H1 (cell line): ENCODE data around the gene MARS1. TPM values are rescaled to one million over a fixed set of nuclear protein-coding genes. Genes with fewer than 3 reads are reported as not detected.

ENCODE experiments used
- ASH2L ChIP-seq: fragments of 200-600, 300-600 bp; sonication (generic); IDR thresholded peaks from one replicate; pipeline ENCODE4 v1.7.1; 2017; ENCODE audit warnings: low read length
- BCL11A ChIP-seq, 2 experiments: IDR thresholded peaks; one replicate each; pipeline ENCODE4 v1.6.1; 2011; ENCODE audit warnings: low read depth in 2 of 2, low read length in 2 of 2, mild to moderate bottlenecking in 2 of 2
- CHD1 ChIP-seq: IDR thresholded peaks from 2 replicates; pipeline ENCODE4 v1.6.1; 2012; ENCODE audit warnings: low read depth, low read length, improper control_type of control experiment
- CHD2 ChIP-seq: IDR thresholded peaks from 2 replicates; pipeline ENCODE4 v1.6.1; 2012; ENCODE audit warnings: low read length, improper control_type of control experiment
- CREB1 ChIP-seq: IDR thresholded peaks from 2 replicates; pipeline ENCODE4 v1.6.1; 2012; ENCODE audit warnings: inconsistent platforms
- CTBP2 ChIP-seq: IDR thresholded peaks from 2 replicates; pipeline ENCODE4 v1.7.0; 2011; ENCODE audit warnings: borderline replicate concordance, mild to moderate bottlenecking, moderate library complexity, mixed read lengths, low read length; ENCODE audit not compliant: insufficient read depth, insufficient read length
- EGR1 ChIP-seq: IDR thresholded peaks from 2 replicates; pipeline ENCODE4 v1.6.1; 2011; ENCODE audit warnings: low read depth, low read length, borderline replicate concordance
- EP300 ChIP-seq, 2 experiments: IDR thresholded peaks; 1 replicate in 1 of 2; 2 replicates in 1 of 2; pipeline ENCODE4 v1.6.1; 2011 to 2012; ENCODE audit warnings: low read depth in 2 of 2, low read length in 2 of 2, mild to moderate bottlenecking in 2 of 2, borderline replicate concordance in 1 of 2, inconsistent platforms in 1 of 2, moderate library complexity in 1 of 2
- GABPA ChIP-seq: IDR thresholded peaks from 2 replicates; pipeline ENCODE4 v1.6.1; 2011; ENCODE audit warnings: mild to moderate bottlenecking, low read length, moderate library complexity, borderline replicate concordance; ENCODE audit not compliant: insufficient read depth
- GTF2F1 ChIP-seq: IDR thresholded peaks from 2 replicates; pipeline ENCODE4 v1.6.1; 2012; ENCODE audit warnings: low read depth, low read length, improper control_type of control experiment, borderline replicate concordance
- HDAC6 ChIP-seq: IDR thresholded peaks from one replicate; pipeline ENCODE4 v1.7.1; 2012; ENCODE audit warnings: low read depth, mild to moderate bottlenecking, inconsistent platforms, low read length, moderate library complexity
- KDM1A ChIP-seq: fragments of 200-600, 300-600 bp; sonication (generic); IDR thresholded peaks from 2 replicates; pipeline ENCODE4 v1.7.1; 2016; ENCODE audit warnings: mild to moderate bottlenecking, low read length, borderline replicate concordance
- KDM4A ChIP-seq: IDR thresholded peaks from one replicate; pipeline ENCODE4 v1.7.1; 2012; ENCODE audit warnings: low read depth, mild to moderate bottlenecking, moderate library complexity, low read length, inconsistent platforms; ENCODE audit not compliant: severe bottlenecking
- KDM5A ChIP-seq: fragments of 200-600 bp; IDR thresholded peaks from 2 replicates; pipeline ENCODE4 v1.7.1; 2012; ENCODE audit warnings: mild to moderate bottlenecking, low read length, inconsistent platforms, mixed read lengths
- NRF1 ChIP-seq: IDR thresholded peaks from 2 replicates; pipeline ENCODE4 v1.6.1; 2011; ENCODE audit warnings: mild to moderate bottlenecking, low read depth, low read length, improper control_type of control experiment
- POLR2AphosphoS5 ChIP-seq: IDR thresholded peaks from 2 replicates; pipeline ENCODE4 v1.6.1; 2011; ENCODE audit warnings: low read depth, low read length
- RXRA ChIP-seq: IDR thresholded peaks from 2 replicates; pipeline ENCODE4 v1.6.1; 2011; ENCODE audit warnings: low read depth, mild to moderate bottlenecking, low read length, moderate library complexity; ENCODE audit not compliant: insufficient read depth
- SIN3A ChIP-seq, 2 experiments: IDR thresholded peaks in 1 of 2; conservative IDR thresholded peaks in 1 of 2; 2 replicates each; pipeline ENCODE4 v1.6.1; 2011 to 2012; ENCODE audit warnings: low read length in 2 of 2, improper control_type of control experiment in 1 of 2, low read depth in 1 of 2, mild to moderate bottlenecking in 1 of 2
- SP1 ChIP-seq: IDR thresholded peaks from 2 replicates; pipeline ENCODE4 v1.6.1; 2011; ENCODE audit warnings: low read depth, low read length
- SP2 ChIP-seq: IDR thresholded peaks from 2 replicates; pipeline ENCODE4 v1.6.1; 2012; ENCODE audit warnings: mild to moderate bottlenecking, low read length, inconsistent platforms
- SRF ChIP-seq: IDR thresholded peaks from 2 replicates; pipeline ENCODE4 v1.6.1; 2011; ENCODE audit warnings: mild to moderate bottlenecking, low read depth, low read length, moderate library complexity
- SUZ12 ChIP-seq: fragments of 200-600 bp; sonication (generic); IDR thresholded peaks from 2 replicates; pipeline ENCODE4 v1.6.1; 2012; ENCODE audit warnings: mild to moderate bottlenecking, inconsistent platforms, low read length, moderate library complexity, mixed read lengths
- TAF7 ChIP-seq: optimal IDR thresholded peaks from 2 replicates; pipeline ENCODE3; 2011; ENCODE audit warnings: low read depth, mild to moderate bottlenecking, inconsistent platforms, low read length, moderate library complexity, borderline replicate concordance
- YY1 ChIP-seq: IDR thresholded peaks from 2 replicates; pipeline ENCODE4 v1.6.1; 2011; ENCODE audit warnings: low read depth, mild to moderate bottlenecking, low read length
- polyA plus RNA-seq, 7 experiments: library from polyadenylated mRNA; depleted of rRNA in 3 of 7; stranded (reverse) in 5 of 7; unstranded in 2 of 7; fragments of >200 nt in 5 of 7; fragments of 200-250 nt in 2 of 7; gene quantifications; 1 replicate in 5 of 7; 2 replicates in 1 of 7; 4 replicates in 1 of 7; pipeline versions ENCODE4 v1.2.1 to v1.2.3, GENCODE V29; 2011 to 2013; ENCODE audit warnings: missing spikeins in 2 of 7, mixed read lengths in 2 of 7
- total RNA-seq: library from RNA; stranded (reverse); fragmentation: NEBNext Ultra II Directional; extraction: Animal tissue kit (Norgen Biotek cat#: 25700); gene quantifications from 2 replicates; pipeline ENCODE4 v1.2.1, GENCODE V29; 2021

The MARS1 gene
- total and polyA plus RNA-seq, 2 of the 8 experiments (the other 6 are each of a cell fraction or from before 2014, with no cell fraction given): 194 to 407 TPM

- TF ChIP-seq BCL11A (IDR thresholded peaks at IDR 0.05; ENCODE audit: low read depth in 2 of 2, low read length in 2 of 2): no peak
- TF ChIP-seq HDAC6: no peak
- TF ChIP-seq CTBP2: peak; percentile 7
- TF ChIP-seq CHD1: no peak
- no peak for TF ChIP-seq SP1
- no peak for TF ChIP-seq NRF1
- TF ChIP-seq GABPA: no peak
- no peak for TF ChIP-seq TAF7
- peak; percentile 99 for TF ChIP-seq CHD2
- peak; percentile 93 for TF ChIP-seq KDM4A
- TF ChIP-seq EP300 (IDR thresholded peaks at IDR 0.05; ENCODE audit: borderline replicate concordance in 1 of 2, low read depth in 2 of 2, low read length in 2 of 2): no peak
- peak; percentile 59 to 72; a peak in 1 of 4 replicates for TF ChIP-seq SIN3A (conservative IDR thresholded peaks at IDR 0.05 in 1 of 2, IDR thresholded peaks at IDR 0.05 in 1 of 2; ENCODE audit: low read depth in 1 of 2, low read length in 2 of 2)
- TF ChIP-seq KDM1A: no peak
- no peak for TF ChIP-seq KDM5A
- no peak for TF ChIP-seq CREB1
- TF ChIP-seq SRF: no peak
- no peak for TF ChIP-seq GTF2F1
- TF ChIP-seq RXRA: no peak
- no peak for TF ChIP-seq EGR1
- TF ChIP-seq SP2: no peak
- TF ChIP-seq YY1: no peak
- peak; percentile 31; the same call in 1 of the 2 replicates for TF ChIP-seq POLR2AphosphoS5
- TF ChIP-seq SUZ12: no peak
- TF ChIP-seq ASH2L: peak; percentile 85
Observed at GRCh38 chr12:57546438-57547287, 58.8 kb downstream of the MARS1 start, which contains the start of gene DCTN2 (continued).
